ENCODE data around the gene VPS29. TPM values are rescaled to one million over a fixed set of nuclear protein-coding genes. Genes with fewer than 3 reads are reported as not detected.

VPS29 gene
- total and polyA plus RNA-seq, 9 of the 15 experiments (the other 6 are each of a cell fraction or from before 2014, with no cell fraction given) = 85.8 to 638 (median 272) TPM

GRCh38 chr12:110449799-110450497 lies 52.0 kb downstream of the VPS29 start, which contains the start of gene ARPC3 (continued):
- TF ChIP-seq HNRNPLL (IDR thresholded peaks at IDR 0.05; ENCODE audit: low read depth, low read length, poor library complexity, severe bottlenecking) (peak; percentile 31), ZNF512 (tag; IDR thresholded peaks at IDR 0.05) (no peak), MEF2A (IDR thresholded peaks at IDR 0.05; ENCODE audit: control insufficient read depth, low read depth, low read length) (no peak), MYNN (IDR thresholded peaks at IDR 0.05) (0 out of 2 replicates have a peak, but pooled peaks have one; percentile 38), MYNN (CRISPR knock-in tag; IDR thresholded peaks at IDR 0.05) (no peak), PHF20 (IDR thresholded peaks at IDR 0.05; ENCODE audit: partially characterized antibody) (peak; percentile 94), ELF1 (tag; IDR thresholded peaks at IDR 0.05) (peak; percentile 99), CREBBP (IDR thresholded peaks at IDR 0.05; ENCODE audit: low read depth, low read length) (no peak), ELF2 (CRISPR knock-in tag; IDR thresholded peaks at IDR 0.05) (peak; percentile 96), SAP30 (IDR thresholded peaks at IDR 0.05; ENCODE audit: borderline replicate concordance, insufficient read depth, low read depth, low read length, poor library complexity, severe bottlenecking) (peak; percentile 87), ZNF76 (CRISPR knock-in tag; IDR thresholded peaks at IDR 0.05; ENCODE audit: borderline replicate concordance) (no peak), BRD4 (IDR thresholded peaks at IDR 0.05) (peak; percentile 91; the same call in 1 of the 2 replicates), PHF21A (IDR thresholded peaks at IDR 0.05; ENCODE audit: borderline replicate concordance, low read depth) (peak; percentile 37; the same call in 1 of the 2 replicates), HES1 (IDR thresholded peaks at IDR 0.05; ENCODE audit: low read depth) (no peak), NCOA1 (IDR thresholded peaks at IDR 0.05; ENCODE audit: low read depth) (peak; percentile 28; the same call in 1 of the 2 replicates), NR3C1 (CRISPR knock-in tag; IDR thresholded peaks at IDR 0.05) (no peak), ZKSCAN1 (IDR thresholded peaks at IDR 0.05; ENCODE audit: low read depth, low read length) (no peak), ZHX1 (conservative IDR thresholded peaks at IDR 0.05; ENCODE audit: low read length) (0 out of 2 replicates have a peak, but pooled peaks have one; percentile 53), OTX1 (CRISPR knock-in tag; IDR thresholded peaks at IDR 0.05) (peak; percentile 76), MTA1 (IDR thresholded peaks at IDR 0.05; ENCODE audit: borderline replicate concordance) (no peak), BCOR (IDR thresholded peaks at IDR 0.05) (no peak), ARID1B (IDR thresholded peaks at IDR 0.05) (no peak; the same call in 1 of the 2 replicates), STAT5A (IDR thresholded peaks at IDR 0.05; ENCODE audit: borderline replicate concordance, low read length) (no peak; the same call in 1 of the 2 replicates), NFYB (IDR thresholded peaks at IDR 0.05; ENCODE audit: extremely low read depth, insufficient read length) (no peak)

Measured in K562 (cell line).